Measurements from ENCODE around the gene ADGRD1. TPM values are rescaled to one million over a fixed set of nuclear protein-coding genes. Genes with fewer than 3 reads are reported as not detected.

Gene ADGRD1
- total RNA-seq, 1 donor from 2014 or later = 1.7 TPM

DNA sequence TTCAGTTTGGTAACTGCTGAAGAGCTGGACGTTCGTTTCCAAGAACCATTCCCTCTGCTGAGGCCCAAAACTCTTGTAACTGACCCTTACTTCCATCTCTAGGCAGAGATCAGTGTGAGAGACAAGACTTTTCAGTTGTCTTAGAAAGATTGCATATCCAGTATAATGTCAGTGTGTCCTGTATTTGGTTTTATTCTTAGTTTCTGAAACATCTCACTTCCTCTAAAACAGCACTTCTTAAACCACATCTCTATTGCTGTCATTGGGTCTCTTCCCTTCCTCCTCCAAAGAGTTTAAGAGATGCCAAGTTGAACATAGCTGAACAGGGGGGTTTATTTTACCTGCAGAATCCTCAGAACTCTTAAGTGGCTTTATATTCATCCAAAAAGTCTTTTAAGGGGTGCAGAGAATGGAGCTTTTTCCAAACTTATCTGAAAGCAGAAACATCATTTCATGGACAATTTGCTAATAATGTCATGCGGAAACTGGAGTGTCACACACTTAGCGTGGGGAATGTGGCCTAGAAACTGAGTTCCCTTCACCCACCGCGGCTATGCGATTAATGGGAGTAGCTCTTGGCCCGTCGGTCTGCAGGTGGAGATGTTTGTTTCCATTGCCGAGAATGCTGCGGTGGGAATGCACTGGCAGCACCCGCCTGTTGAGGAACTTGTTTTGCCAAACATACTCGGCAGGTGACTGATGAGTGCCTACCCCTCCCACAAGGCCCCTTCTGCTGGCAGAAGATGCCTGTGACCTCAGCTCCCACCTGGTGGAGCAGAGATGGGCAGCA, 148.2 kb downstream of the ADGRD1 start:
- H3K4me1 Mint-ChIP-seq (ENCODE audit: unreplicated experiment) = no peaks in the 10 kb centered on the region
- TF ChIP-seq, protein P1, sequence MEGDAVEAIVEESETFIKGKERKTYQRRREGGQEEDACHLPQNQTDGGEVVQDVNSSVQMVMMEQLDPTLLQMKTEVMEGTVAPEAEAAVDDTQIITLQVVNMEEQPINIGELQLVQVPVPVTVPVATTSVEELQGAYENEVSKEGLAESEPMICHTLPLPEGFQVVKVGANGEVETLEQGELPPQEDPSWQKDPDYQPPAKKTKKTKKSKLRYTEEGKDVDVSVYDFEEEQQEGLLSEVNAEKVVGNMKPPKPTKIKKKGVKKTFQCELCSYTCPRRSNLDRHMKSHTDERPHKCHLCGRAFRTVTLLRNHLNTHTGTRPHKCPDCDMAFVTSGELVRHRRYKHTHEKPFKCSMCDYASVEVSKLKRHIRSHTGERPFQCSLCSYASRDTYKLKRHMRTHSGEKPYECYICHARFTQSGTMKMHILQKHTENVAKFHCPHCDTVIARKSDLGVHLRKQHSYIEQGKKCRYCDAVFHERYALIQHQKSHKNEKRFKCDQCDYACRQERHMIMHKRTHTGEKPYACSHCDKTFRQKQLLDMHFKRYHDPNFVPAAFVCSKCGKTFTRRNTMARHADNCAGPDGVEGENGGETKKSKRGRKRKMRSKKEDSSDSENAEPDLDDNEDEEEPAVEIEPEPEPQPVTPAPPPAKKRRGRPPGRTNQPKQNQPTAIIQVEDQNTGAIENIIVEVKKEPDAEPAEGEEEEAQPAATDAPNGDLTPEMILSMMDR (IDR thresholded peaks at IDR 0.05; ENCODE audit: unreplicated experiment) = no peak
- no peak overlapping the region for H3K27ac Mint-ChIP-seq (ENCODE audit: unreplicated experiment)
- no peaks in the 10 kb centered on the region for H3K9me3 Mint-ChIP-seq (ENCODE audit: unreplicated experiment)
- H3K27me3 Mint-ChIP-seq (ENCODE audit: unreplicated experiment) = peaks cover 3% of the 10 kb centered on the region
- DNase-seq (ENCODE audit: low spot score) = no peak
- no peak overlapping the region for H3K4me3 Mint-ChIP-seq (ENCODE audit: unreplicated experiment)
- H3K36me3 Mint-ChIP-seq (ENCODE audit: low read depth, unreplicated experiment) = peaks cover 3% of the 10 kb centered on the region

DNA sequence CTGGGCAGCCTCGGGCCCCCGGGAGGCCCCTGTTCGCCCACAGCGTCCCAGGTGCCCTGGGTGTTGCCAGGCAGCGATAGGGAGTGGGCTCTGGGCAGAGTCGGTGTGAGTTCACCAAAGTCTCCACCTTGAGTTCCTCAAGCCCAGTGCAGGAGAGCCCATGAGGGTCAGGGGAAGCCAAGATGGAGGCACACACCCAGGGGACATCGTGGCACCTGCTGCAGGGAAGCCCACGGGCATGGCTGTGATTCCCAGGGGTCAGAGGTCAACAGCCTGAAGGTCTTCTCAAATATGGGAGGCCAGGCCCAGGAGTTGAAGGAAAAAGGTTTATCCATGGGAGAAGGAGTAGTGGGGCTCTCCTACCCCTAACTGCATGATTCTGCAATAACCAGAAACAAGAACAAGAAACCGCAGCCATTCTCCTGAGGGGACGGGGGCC, 148.8 kb downstream of the ADGRD1 start:
- H3K4me1 Mint-ChIP-seq (ENCODE audit: unreplicated experiment) = no peaks in the 10 kb centered on the region
- TF ChIP-seq, protein P1 (IDR thresholded peaks at IDR 0.05; ENCODE audit: unreplicated experiment) = no peak
- DNase-seq (ENCODE audit: low spot score) = no peak
- no peak overlapping the region for H3K4me3 Mint-ChIP-seq (ENCODE audit: unreplicated experiment)
- no peak overlapping the region for H3K27ac Mint-ChIP-seq (ENCODE audit: unreplicated experiment)
- peaks cover 3% of the 10 kb centered on the region for H3K27me3 Mint-ChIP-seq (ENCODE audit: unreplicated experiment)
- no peaks in the 10 kb centered on the region for H3K9me3 Mint-ChIP-seq (ENCODE audit: unreplicated experiment)
- peaks cover 3% of the 10 kb centered on the region for H3K36me3 Mint-ChIP-seq (ENCODE audit: low read depth, unreplicated experiment)

DNA sequence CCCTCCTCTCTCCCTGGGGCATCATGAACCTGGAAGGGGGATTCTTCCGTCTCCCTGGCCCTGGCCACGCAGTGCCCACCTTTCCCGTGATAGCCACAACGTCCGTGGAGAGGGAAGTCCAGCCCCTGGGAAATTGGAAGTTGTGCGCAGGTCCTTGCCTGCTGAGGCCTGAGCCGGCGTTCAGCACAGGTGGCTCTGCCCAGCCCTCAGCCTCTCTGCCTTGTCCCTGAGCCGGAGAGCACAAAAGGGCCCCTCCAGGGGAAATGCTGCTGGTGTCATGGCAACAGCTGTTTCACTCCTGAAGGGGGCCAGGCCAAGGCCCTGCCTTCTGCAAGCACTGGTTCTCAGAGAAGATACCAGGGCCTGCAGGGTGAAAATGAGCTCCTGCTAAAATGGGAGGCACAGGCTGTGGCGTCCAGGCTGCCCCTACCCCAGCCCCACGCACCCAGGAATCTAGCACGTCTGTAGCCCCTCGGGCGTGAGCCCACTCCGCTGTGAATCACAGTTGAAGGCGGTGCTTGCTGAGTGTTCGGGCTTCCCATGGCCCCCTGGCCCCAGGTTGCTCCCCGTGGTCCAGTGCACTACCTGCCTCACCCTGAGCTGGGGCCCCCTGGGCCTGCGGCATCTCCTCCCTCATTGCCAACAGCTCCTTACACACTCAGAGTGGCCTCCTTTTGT, 149.4 kb downstream of the ADGRD1 start:
- no peak for DNase-seq (ENCODE audit: low spot score)
- Mint-ChIP-seq H3K27ac (ENCODE audit: unreplicated experiment) (no peak overlapping the region), H3K27me3 (ENCODE audit: unreplicated experiment) (peaks cover 3% of the 10 kb centered on the region), H3K9me3 (ENCODE audit: unreplicated experiment) (no peaks in the 10 kb centered on the region), H3K36me3 (ENCODE audit: low read depth, unreplicated experiment) (peaks cover 3% of the 10 kb centered on the region), H3K4me1 (ENCODE audit: unreplicated experiment) (no peaks in the 10 kb centered on the region), H3K4me3 (ENCODE audit: unreplicated experiment) (no peak overlapping the region)
- TF ChIP-seq, protein P1 (IDR thresholded peaks at IDR 0.05; ENCODE audit: unreplicated experiment) = no peak

DNA sequence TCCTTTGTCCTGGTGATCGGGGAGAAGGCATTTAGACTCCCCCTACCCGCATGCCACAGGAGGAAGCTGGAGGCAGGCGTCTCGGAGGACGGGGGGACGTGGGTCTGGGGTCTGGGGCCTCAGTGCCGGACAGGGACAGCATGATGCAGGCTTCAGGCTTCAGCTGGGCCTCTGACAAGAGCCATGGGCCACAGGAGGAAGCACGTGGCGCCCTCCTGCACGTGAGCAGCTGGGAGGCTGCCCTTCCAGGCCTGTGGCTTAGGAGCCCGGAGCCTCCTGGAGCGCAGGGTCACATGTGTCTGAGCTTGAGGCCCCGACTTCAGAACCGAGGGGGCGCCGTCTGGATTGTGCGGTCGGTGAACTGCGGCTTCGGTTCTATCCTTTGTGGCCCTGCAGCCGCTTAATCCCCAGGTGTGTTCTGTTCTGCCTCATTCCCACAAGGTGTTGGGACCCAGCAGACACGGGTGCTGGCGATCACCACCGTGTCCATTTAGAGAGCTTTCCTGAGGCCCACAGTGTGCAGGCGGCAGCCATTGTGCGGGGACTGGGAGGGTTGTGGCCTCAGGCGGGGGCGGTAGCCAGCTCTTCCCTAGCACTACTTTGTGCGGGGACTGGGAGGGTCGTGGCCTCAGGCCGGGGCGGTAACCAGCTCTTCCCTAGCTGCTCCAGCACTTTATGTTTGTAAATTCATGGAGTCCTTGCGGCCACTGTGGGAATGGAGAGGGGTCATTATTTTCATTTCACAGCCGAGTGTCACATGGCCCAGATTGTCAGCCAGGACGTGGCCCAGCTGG, 150.2 kb downstream of the ADGRD1 start:
- no peak overlapping the region for H3K4me3 Mint-ChIP-seq (ENCODE audit: unreplicated experiment)
- H3K4me1 Mint-ChIP-seq (ENCODE audit: unreplicated experiment) = no peaks in the 10 kb centered on the region
- TF ChIP-seq, protein P1 (IDR thresholded peaks at IDR 0.05; ENCODE audit: unreplicated experiment) = no peak
- H3K27ac Mint-ChIP-seq (ENCODE audit: unreplicated experiment) = no peak overlapping the region
- H3K9me3 Mint-ChIP-seq (ENCODE audit: unreplicated experiment) = no peaks in the 10 kb centered on the region
- H3K27me3 Mint-ChIP-seq (ENCODE audit: unreplicated experiment) = peaks cover 3% of the 10 kb centered on the region
- no peak for DNase-seq (ENCODE audit: low spot score)
- H3K36me3 Mint-ChIP-seq (ENCODE audit: low read depth, unreplicated experiment) = peaks cover 3% of the 10 kb centered on the region

Data from endothelial cell (in vitro differentiated cells).